GM10847 (cell line): Measurements from ENCODE around the gene RBM23.

Experiments
- POLR2A ChIP-seq: IDR thresholded peaks from 2 replicates; pipeline ENCODE4 v1.6.1; 2011; ENCODE audit not compliant: insufficient read length; ENCODE audit errors: extremely low read depth

RBM23 gene

GRCh38 chr14:22856428-22856827 is 62.5 kb downstream of the RBM23 start:
- no peak for TF ChIP-seq POLR2A

GRCh38 chr14:22854963-22855724 is 63.8 kb downstream of the RBM23 start:
- no peak for TF ChIP-seq POLR2A

GRCh38 chr14:22852940-22853767 is 65.8 kb downstream of the RBM23 start:
- no peak for TF ChIP-seq POLR2A

DNA sequence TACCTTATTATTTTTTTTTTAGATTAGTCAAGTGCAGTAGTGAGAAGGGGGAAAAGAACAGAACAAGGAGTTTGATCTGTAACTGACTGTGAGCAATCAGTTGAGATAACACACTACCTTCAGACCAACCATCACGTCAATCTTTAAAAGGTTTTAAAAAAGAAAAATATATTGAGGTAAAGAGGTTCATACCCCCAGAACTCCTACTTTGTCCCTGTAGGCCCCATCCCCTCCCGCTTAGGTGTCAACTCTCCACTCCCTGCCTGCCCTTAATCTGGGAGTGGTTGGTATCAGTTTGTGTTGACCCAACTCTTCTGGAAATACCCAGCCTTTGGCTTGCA is 66.4 kb downstream of the RBM23 start:
- TF ChIP-seq POLR2A, result no peak

GRCh38 chr14:22850944-22851764 is 67.8 kb downstream of the RBM23 start:
- no peak for TF ChIP-seq POLR2A

GRCh38 chr14:22849212-22849819 is 69.6 kb downstream of the RBM23 start:
- no peak for TF ChIP-seq POLR2A

DNA sequence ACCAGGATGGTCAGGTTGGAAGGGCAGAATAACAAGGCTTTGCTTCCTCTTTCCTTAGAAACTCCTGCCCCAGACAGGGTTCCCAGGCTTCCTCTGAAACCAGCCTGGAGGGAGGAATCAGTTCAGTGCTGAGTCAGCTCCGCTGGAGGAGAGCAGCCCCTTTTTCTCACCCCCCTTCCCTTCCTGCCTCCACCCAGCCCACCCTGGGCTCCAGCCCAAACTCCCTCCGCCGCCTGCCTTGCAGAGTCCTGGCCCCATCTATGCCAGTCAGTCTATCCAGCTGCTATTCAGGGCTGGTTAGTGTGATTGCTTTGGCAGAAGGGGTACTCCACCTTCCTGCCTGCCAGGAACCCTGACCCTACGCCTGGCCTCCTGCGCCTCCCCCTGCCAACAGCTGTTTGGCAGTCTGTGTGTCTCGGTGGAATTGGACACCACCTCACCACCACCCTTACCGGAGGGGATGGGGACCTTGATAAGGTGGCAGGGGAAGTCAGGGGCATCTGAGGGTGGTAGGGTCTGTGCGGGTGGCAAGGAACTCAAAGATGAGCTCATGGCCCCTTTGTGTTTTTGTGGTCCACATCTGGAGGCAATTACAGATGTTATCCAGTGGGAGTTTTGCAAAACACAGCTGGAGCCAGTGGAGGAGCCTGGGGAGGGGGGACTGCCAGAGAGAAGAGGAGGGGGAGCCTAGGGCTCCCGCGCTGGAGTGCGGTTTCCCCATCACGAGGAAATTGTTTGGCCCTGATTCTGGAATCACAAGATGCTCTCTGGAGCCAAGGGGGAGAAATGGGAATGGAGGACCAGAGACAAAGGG is 70.4 kb downstream of the RBM23 start:
- TF ChIP-seq POLR2A, result no peak

GRCh38 chr14:22847661-22848341 is 71.1 kb downstream of the RBM23 start:
- TF ChIP-seq POLR2A, result no peak

DNA sequence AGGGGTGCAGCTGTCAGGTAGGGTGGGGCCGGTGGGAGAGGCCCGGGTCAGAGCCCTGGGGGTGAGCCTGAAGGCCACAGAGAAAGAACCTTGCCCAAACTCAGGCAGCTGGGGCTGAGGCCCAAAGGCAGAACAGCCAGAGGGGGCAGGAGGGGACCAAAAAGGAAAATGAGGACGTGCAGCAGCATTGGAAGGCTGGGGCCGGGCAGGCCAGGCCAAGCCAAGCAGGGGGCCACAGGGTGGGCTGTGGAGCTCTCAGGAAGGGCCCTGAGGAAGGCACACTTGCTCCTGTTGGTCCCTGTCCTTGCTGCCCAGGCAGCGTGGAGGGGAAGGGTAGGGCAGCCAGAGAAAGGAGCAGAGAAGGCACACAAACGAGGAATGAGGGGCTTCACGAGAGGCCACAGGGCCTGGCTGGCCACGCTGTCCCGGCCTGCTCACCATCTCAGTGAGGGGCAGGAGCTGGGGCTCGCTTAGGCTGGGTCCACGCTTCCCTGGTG is 72.1 kb downstream of the RBM23 start:
- TF ChIP-seq POLR2A, result no peak

- no peak for TF ChIP-seq POLR2A
These were observed 72.9 kb downstream of the RBM23 start for GRCh38 chr14:22845821-22846625.

GRCh38 chr14:22845103-22845394 is 73.9 kb downstream of the RBM23 start:
- TF ChIP-seq POLR2A, result no peak

- no peak for TF ChIP-seq POLR2A
These were observed 74.5 kb downstream of the RBM23 start for GRCh38 chr14:22844221-22845102.
